AG04450 (cell line): ENCODE measurements around the gene UBALD1. TPM values are rescaled to one million over a fixed set of nuclear protein-coding genes. Genes with fewer than 3 reads are reported as not detected.
"Not testable (repeated sequence)": the region's sequence is repeated elsewhere in the genome, so short reads cannot be mapped to it uniquely, and the experiment has no call there.

Source experiments
- CTCF ChIA-PET: fragments of 300-600, 350-600 bp; formaldehyde crosslinking; extraction: SDS; loops from one replicate; lab custom pipeline; 2022; ENCODE audit warnings: antibody characterized with exemption, inconsistent platforms; lab: Charles Lee
- POLR2A ChIA-PET: fragments of 350-600 bp; formaldehyde crosslinking; extraction: SDS; loops from one replicate; lab custom pipeline; 2021; ENCODE audit warnings: antibody characterized with exemption, inconsistent platforms; lab: Yijun Ruan, JAX
- DNase-seq: peaks from one replicate; pipeline ENCODE4 v3.0.0-alpha.2; 2011; ENCODE audit warnings: low read depth, low spot score
- H3K27ac ChIP-seq: one replicate; pipeline ENCODE4 v1.5.1; 2012; ENCODE audit warnings: low read depth, low read length, control low read depth
- H3K27me3 ChIP-seq: one replicate; pipeline ENCODE4 v1.6.0; 2012; ENCODE audit warnings: low read length; ENCODE audit not compliant: control insufficient read depth, insufficient read depth
- H3K4me3 ChIP-seq: 2 replicates; pipeline ENCODE4 v1.5.1; 2011; ENCODE audit warnings: mild to moderate bottlenecking, low read depth, low read length, control low read depth
- H3K9me3 ChIP-seq: 2 replicates; pipeline ENCODE4 v1.5.1; 2012; ENCODE audit warnings: low read length; ENCODE audit not compliant: control insufficient read depth, insufficient read depth
- CTCF ChIP-seq: IDR thresholded peaks from 2 replicates; pipeline ENCODE4 v1.5.1; 2011; ENCODE audit warnings: low read depth, low read length, control low read depth, inconsistent platforms
- polyA plus RNA-seq: library from polyadenylated mRNA; depleted of rRNA; stranded (reverse); fragments of >200 nt; gene quantifications from 2 replicates; pipeline ENCODE4 v1.2.3, GENCODE V29; 2011

Gene UBALD1
- polyA plus RNA-seq, 1 experiment: 4.1 TPM

GRCh38 chr16:4578961-4579530 lies 35.6 kb downstream of the UBALD1 start:
- ChIA-PET CTCF (no interaction called here), POLR2A (no interaction called here)
- DNase-seq: no peak
- Histone ChIP-seq H3K4me3 (no peak overlapping the region), H3K27ac (no peak overlapping the region), H3K27me3 (no peaks in the 10 kb centered on the region), H3K9me3 (no peaks in the 10 kb centered on the region)
- TF ChIP-seq CTCF: no peak

- POLR2A ChIA-PET: no interaction called here
- H3K27ac ChIP-seq: no peak overlapping the region
- H3K9me3 ChIP-seq: no peaks in the 10 kb centered on the region
- CTCF ChIA-PET: no interaction called here
- no peak for DNase-seq
- peaks cover 3% of the 10 kb centered on the region for H3K27me3 ChIP-seq
- H3K4me3 ChIP-seq: no peak overlapping the region
- no peak for TF ChIP-seq CTCF
Observed at GRCh38 chr16:4576008-4576407, 38.7 kb downstream of the UBALD1 start.

- no peaks in the 10 kb centered on the region for H3K9me3 ChIP-seq
Observed at GRCh38 chr16:4574919-4575705, 39.6 kb downstream of the UBALD1 start.

GRCh38 chr16:4573926-4574325 lies 40.8 kb downstream of the UBALD1 start:
- CTCF ChIA-PET: interaction anchor here (2.1 kb wide), 1 partner anchor 12 kb away, joined by 5 read pairs; no protein-coding TSS in a partner anchor
- not testable (repeated sequence) for H3K27me3 ChIP-seq, H3K4me3 ChIP-seq, H3K9me3 ChIP-seq, DNase-seq, H3K27ac ChIP-seq
- POLR2A ChIA-PET: interaction anchor here (0.7 kb wide), 2 partner anchors 17 to 302 kb away, joined by 3 to 7 read pairs; no protein-coding TSS in a partner anchor

More at GRCh38 chr16:4574919-4575705, 39.6 kb downstream of the UBALD1 start:
- H3K27me3 ChIP-seq: peaks cover 6% of the 10 kb centered on the region
- no peak overlapping the region for H3K27ac ChIP-seq
- POLR2A ChIA-PET: no interaction called here
- CTCF ChIA-PET: interaction anchor here (2.1 kb wide), 1 partner anchor 11 kb away, joined by 5 read pairs; no protein-coding TSS in a partner anchor
- TF ChIP-seq CTCF: no peak
- H3K4me3 ChIP-seq: no peak overlapping the region
- no peak for DNase-seq

- ChIA-PET CTCF (interaction anchor here (1.0 to 1.4 kb wide), 3 partner anchors 24 to 67 kb away, joined by 4 to 5 read pairs (median 5); no protein-coding TSS in a partner anchor), POLR2A (no interaction called here)
- Histone ChIP-seq H3K27me3 (peaks cover 13% of the 10 kb centered on the region), H3K4me3 (no peak overlapping the region), H3K27ac (no peak overlapping the region), H3K9me3 (no peaks in the 10 kb centered on the region)
- no peak for DNase-seq
- TF ChIP-seq CTCF: no peak
Observed at GRCh38 chr16:4572715-4573114, 42.0 kb downstream of the UBALD1 start.
